SK-N-SH treated with all-trans-retinoic acid at 6 μM for 48 hours (cell line): ENCODE data around the gene PAQR8.

Experiments used
- RARB ChIP-seq: fragments of 250-450 bp; sonication (Bioruptor Pico); IDR thresholded peaks from 2 replicates; pipeline ENCODE4 v1.8.0; 2021; ENCODE audit warnings: mild to moderate bottlenecking, moderate library complexity
- ZFP30 ChIP-seq: fragments of 450-650 bp; formaldehyde crosslinking; IDR thresholded peaks from 2 replicates; pipeline ENCODE4 v1.5.0; 2022; ENCODE audit warnings: mild to moderate bottlenecking, moderate library complexity
- TF ChIP-seq, protein P1 (sequence below): fragments of 250-450 bp; sonication (Bioruptor Pico); IDR thresholded peaks from 2 replicates; pipeline ENCODE4 v1.5.0; 2020; ENCODE audit warnings: mild to moderate bottlenecking, moderate library complexity
- TF ChIP-seq, protein P2 (sequence below): fragments of 250-450 bp; sonication (Bioruptor Pico); IDR thresholded peaks from 2 replicates; pipeline ENCODE4 v1.8.0; 2020; ENCODE audit warnings: mild to moderate bottlenecking, moderate library complexity, borderline replicate concordance

DNA sequence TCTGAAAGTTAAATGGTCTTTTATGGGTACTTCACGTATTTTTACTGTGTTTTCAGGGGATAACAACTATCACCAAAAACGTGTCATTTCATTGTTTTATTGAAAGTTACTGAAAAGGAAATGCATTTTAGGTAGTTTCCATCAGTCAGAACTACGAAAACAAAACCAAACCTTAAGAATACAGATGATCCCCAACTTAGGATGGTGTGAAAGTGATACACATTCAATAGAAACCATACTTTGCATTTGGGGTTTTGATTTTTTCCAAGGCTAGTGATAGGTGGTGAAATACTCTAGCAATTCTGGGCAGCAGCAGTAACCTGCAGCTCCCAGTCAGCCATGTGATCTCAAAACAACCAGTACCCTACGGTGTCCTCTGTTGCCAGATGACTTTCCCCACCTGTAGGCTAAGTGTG, 32.3 kb downstream of the PAQR8 start:
- TF ChIP-seq RARB (CRISPR knock-in tag) = no peak
- TF ChIP-seq, protein P1, sequence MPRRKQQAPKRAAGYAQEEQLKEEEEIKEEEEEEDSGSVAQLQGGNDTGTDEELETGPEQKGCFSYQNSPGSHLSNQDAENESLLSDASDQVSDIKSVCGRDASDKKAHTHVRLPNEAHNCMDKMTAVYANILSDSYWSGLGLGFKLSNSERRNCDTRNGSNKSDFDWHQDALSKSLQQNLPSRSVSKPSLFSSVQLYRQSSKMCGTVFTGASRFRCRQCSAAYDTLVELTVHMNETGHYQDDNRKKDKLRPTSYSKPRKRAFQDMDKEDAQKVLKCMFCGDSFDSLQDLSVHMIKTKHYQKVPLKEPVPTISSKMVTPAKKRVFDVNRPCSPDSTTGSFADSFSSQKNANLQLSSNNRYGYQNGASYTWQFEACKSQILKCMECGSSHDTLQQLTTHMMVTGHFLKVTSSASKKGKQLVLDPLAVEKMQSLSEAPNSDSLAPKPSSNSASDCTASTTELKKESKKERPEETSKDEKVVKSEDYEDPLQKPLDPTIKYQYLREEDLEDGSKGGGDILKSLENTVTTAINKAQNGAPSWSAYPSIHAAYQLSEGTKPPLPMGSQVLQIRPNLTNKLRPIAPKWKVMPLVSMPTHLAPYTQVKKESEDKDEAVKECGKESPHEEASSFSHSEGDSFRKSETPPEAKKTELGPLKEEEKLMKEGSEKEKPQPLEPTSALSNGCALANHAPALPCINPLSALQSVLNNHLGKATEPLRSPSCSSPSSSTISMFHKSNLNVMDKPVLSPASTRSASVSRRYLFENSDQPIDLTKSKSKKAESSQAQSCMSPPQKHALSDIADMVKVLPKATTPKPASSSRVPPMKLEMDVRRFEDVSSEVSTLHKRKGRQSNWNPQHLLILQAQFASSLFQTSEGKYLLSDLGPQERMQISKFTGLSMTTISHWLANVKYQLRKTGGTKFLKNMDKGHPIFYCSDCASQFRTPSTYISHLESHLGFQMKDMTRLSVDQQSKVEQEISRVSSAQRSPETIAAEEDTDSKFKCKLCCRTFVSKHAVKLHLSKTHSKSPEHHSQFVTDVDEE (CRISPR knock-in tag) = no peak
- no peak for TF ChIP-seq ZFP30 (CRISPR knock-in tag)
- TF ChIP-seq, protein P2, sequence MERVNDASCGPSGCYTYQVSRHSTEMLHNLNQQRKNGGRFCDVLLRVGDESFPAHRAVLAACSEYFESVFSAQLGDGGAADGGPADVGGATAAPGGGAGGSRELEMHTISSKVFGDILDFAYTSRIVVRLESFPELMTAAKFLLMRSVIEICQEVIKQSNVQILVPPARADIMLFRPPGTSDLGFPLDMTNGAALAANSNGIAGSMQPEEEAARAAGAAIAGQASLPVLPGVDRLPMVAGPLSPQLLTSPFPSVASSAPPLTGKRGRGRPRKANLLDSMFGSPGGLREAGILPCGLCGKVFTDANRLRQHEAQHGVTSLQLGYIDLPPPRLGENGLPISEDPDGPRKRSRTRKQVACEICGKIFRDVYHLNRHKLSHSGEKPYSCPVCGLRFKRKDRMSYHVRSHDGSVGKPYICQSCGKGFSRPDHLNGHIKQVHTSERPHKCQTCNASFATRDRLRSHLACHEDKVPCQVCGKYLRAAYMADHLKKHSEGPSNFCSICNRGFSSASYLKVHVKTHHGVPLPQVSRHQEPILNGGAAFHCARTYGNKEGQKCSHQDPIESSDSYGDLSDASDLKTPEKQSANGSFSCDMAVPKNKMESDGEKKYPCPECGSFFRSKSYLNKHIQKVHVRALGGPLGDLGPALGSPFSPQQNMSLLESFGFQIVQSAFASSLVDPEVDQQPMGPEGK (CRISPR knock-in tag) = no peak
